ENCODE data around the gene PPP4R2.

PPP4R2 gene

DNA sequence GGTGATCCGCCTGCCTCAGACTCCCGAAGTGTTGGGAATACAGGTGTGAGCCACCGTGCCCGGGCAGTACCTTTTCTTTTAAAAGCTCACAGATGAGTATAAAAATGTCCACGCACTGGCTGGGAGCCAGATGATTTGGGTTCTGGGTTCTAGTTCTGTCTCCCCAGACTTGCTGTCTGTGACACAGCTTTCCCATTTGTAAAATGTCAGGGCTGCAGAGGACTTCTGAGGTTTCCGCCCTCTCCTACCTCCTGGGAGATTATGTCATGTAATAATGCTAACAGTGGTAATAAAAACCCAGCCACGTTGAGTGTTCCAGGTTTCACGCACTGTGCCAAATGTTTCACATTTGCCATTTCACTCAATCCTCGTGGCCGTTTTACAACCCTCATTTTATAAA lies 1.3 kb upstream of the PPP4R2 start:
- H2AFZ ChIP-seq (ENCODE audit: low read depth, low read length), result no peak overlapping the region
- no peaks in the 10 kb centered on the region for H3K27me3 ChIP-seq (ENCODE audit: control insufficient read depth in 1 of 2, insufficient read depth in 1 of 2, low read length in 2 of 2)
- WGBS, result 91% methylated on average over 9 of the region's 10 CpGs
- no peak overlapping the region for H2BK12ac ChIP-seq (ENCODE audit: low read length in 2 of 2)
- H4K8ac ChIP-seq (ENCODE audit: low read length), result no peak overlapping the region
- no peak overlapping the region for H3K27ac ChIP-seq (ENCODE audit: low read length, poor library complexity, severe bottlenecking)
- H3K79me1 ChIP-seq (replicated peaks; ENCODE audit: low read length, poor library complexity, severe bottlenecking), result no peaks in the 10 kb centered on the region
- H3K4me1 ChIP-seq (ENCODE audit: control insufficient read depth, insufficient read depth, low read depth, low read length), result peaks cover 6% of the 10 kb centered on the region
- H3K4me3 ChIP-seq (ENCODE audit: insufficient read depth in 1 of 2, low read depth in 1 of 2, low read length in 2 of 2), result no peak overlapping the region
- H3K9ac ChIP-seq (ENCODE audit: low read length), result no peak overlapping the region
- no peak overlapping the region for H2BK5ac ChIP-seq (ENCODE audit: low read depth, low read length, poor library complexity, severe bottlenecking)
- H3K4me2 ChIP-seq (ENCODE audit: low read length, poor library complexity, severe bottlenecking), result no peak overlapping the region
- H3K9me3 ChIP-seq (ENCODE audit: control insufficient read depth, low read length), result no peaks in the 10 kb centered on the region
- no peak overlapping the region for H2AK5ac ChIP-seq (ENCODE audit: low read length, severe bottlenecking)
- no peak overlapping the region for H3K14ac ChIP-seq (ENCODE audit: low read length in 2 of 2)
- no peak overlapping the region for H3K23ac ChIP-seq (ENCODE audit: low read length in 2 of 2)
- no peak overlapping the region for H2BK120ac ChIP-seq (ENCODE audit: low read depth, low read length)
- H3K18ac ChIP-seq (ENCODE audit: low read depth in 1 of 2, low read length in 2 of 2), result no peak overlapping the region
- H4K91ac ChIP-seq (ENCODE audit: low read length), result no peak overlapping the region
- DNase-seq, result no peak
- no peak overlapping the region for H3K4ac ChIP-seq (ENCODE audit: low read depth in 1 of 2, low read length in 2 of 2)
- H2BK15ac ChIP-seq (ENCODE audit: low read depth, poor library complexity, severe bottlenecking), result no peak overlapping the region
- H3K36me3 ChIP-seq (ENCODE audit: control insufficient read depth in 1 of 2, insufficient read depth in 2 of 2, low read depth in 1 of 2, low read length in 2 of 2), result peaks cover 0 to 20% of the 10 kb centered on the region in 2 experiments

DNA sequence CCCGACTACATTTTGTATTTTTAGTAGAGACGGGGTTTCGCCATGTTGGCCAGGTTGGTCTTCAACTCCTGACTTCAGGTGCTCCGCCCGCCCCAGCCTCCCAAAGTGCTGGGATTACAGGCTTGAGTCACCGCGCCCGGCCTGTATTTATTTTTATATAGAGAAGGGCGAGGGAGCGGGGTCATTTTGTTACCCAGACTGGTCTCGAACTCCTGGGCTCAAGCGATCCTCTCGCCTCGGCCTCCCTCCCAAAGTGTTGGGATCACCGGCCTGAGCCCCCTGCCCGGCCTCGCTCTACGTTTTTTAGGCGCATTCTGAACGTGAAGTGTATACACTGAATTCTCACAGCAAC lies 514 bp upstream of the PPP4R2 start:
- Histone ChIP-seq H3K18ac (ENCODE audit: low read depth in 1 of 2, low read length in 2 of 2) (peak overlapping the region; percentile 56 to 81), H2BK120ac (ENCODE audit: low read depth, low read length) (peak overlapping the region; percentile 42), H3K4me1 (ENCODE audit: control insufficient read depth, insufficient read depth, low read depth, low read length) (peaks cover 6% of the 10 kb centered on the region), H3K4ac (ENCODE audit: low read depth in 1 of 2, low read length in 2 of 2) (peak overlapping the region; percentile 72 to 87), H2BK12ac (ENCODE audit: low read length in 2 of 2) (no peak overlapping the region), H3K23ac (ENCODE audit: low read length in 2 of 2) (no peak overlapping the region), H3K27me3 (ENCODE audit: control insufficient read depth in 1 of 2, insufficient read depth in 1 of 2, low read length in 2 of 2) (no peaks in the 10 kb centered on the region), H4K8ac (ENCODE audit: low read length) (peak overlapping the region; percentile 100), H4K91ac (ENCODE audit: low read length) (peak overlapping the region; percentile 48), H3K9me3 (ENCODE audit: control insufficient read depth, low read length) (no peaks in the 10 kb centered on the region), H2AFZ (ENCODE audit: low read depth, low read length) (peak overlapping the region; percentile 66), H2AK5ac (ENCODE audit: low read length, severe bottlenecking) (no peak overlapping the region), H2BK5ac (ENCODE audit: low read depth, low read length, poor library complexity, severe bottlenecking) (no peak overlapping the region), H3K36me3 (ENCODE audit: control insufficient read depth in 1 of 2, insufficient read depth in 2 of 2, low read depth in 1 of 2, low read length in 2 of 2) (peaks cover under 1 to 27% of the 10 kb centered on the region in 2 experiments), H2BK15ac (ENCODE audit: low read depth, poor library complexity, severe bottlenecking) (no peak overlapping the region), H3K79me1 (replicated peaks; ENCODE audit: low read length, poor library complexity, severe bottlenecking) (no peaks in the 10 kb centered on the region), H3K4me2 (ENCODE audit: low read length, poor library complexity, severe bottlenecking) (peak overlapping the region; percentile 63), H3K14ac (ENCODE audit: low read length in 2 of 2) (peak overlapping the region in 1 of 2 experiments; percentile 19), H3K9ac (ENCODE audit: low read length) (peak overlapping the region; percentile 97), H3K27ac (ENCODE audit: low read length, poor library complexity, severe bottlenecking) (peak overlapping the region; percentile 84), H3K4me3 (ENCODE audit: insufficient read depth in 1 of 2, low read depth in 1 of 2, low read length in 2 of 2) (peak overlapping the region; percentile 80 to 88)
- no peak for DNase-seq
- WGBS, result 90% methylated on average over 19 of the region's 20 CpGs

DNA sequence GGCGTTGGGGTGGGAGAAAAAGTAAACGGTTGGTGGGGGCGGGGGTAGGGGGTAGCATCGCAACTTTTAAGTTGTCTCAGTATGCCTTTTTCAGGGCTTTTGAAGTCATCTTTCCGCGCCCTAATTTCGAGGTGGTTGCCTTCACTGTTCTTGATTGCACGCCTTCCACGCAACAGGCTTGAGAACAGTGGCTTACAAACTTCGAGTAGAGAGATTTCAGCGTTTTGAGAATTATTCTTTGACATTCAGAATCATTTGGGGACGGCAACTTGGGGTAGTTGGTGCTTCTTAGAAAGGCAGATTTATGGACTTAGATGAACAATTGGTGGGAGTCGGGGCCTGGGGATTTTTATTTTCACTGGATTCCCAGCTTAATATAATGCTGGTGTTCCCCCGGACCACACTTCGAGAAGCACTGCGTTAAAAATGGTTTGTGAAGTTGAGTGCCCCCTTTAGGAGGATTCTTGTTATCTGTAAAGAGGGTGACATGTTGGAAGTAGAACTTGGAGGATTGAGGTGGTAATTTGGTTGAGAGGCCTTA lies 880 bp downstream of the PPP4R2 start:
- H2AFZ ChIP-seq (ENCODE audit: low read depth, low read length), result no peak overlapping the region

DNA sequence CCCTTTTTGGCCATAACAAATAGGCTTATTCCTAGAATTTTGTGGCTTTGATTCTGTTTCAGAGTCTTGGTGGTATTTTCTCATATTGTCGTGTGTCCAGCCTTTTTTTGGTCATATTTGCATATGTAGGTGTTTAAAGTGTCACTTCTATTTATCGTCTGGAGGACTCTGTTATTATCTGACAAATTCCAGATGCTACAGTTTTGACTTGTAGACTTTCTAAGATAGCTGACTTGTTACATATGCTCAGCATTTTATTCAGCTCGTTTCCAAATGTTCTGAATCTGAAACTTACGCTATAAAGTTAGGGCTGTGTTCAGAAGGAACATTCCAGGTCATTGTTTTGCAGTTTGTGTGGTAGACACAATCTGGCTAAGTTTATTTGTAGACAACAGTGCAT lies 1.9 kb downstream of the PPP4R2 start:
- Histone ChIP-seq H2BK12ac (ENCODE audit: low read length in 2 of 2) (no peak overlapping the region), H3K9me3 (ENCODE audit: control insufficient read depth, low read length) (no peaks in the 10 kb centered on the region), H2BK120ac (ENCODE audit: low read depth, low read length) (no peak overlapping the region), H2AFZ (ENCODE audit: low read depth, low read length) (no peak overlapping the region), H3K14ac (ENCODE audit: low read length in 2 of 2) (no peak overlapping the region), H3K27ac (ENCODE audit: low read length, poor library complexity, severe bottlenecking) (no peak overlapping the region), H4K8ac (ENCODE audit: low read length) (no peak overlapping the region), H3K9ac (ENCODE audit: low read length) (peak overlapping the region; percentile 97), H3K4me3 (ENCODE audit: insufficient read depth in 1 of 2, low read depth in 1 of 2, low read length in 2 of 2) (peak overlapping the region in 1 of 2 experiments; percentile 88), H3K36me3 (ENCODE audit: control insufficient read depth in 1 of 2, insufficient read depth in 2 of 2, low read depth in 1 of 2, low read length in 2 of 2) (peaks cover 11 to 44% of the 10 kb centered on the region in 2 experiments), H3K23ac (ENCODE audit: low read length in 2 of 2) (no peak overlapping the region), H4K91ac (ENCODE audit: low read length) (no peak overlapping the region), H2BK15ac (ENCODE audit: low read depth, poor library complexity, severe bottlenecking) (no peak overlapping the region), H3K4ac (ENCODE audit: low read depth in 1 of 2, low read length in 2 of 2) (no peak overlapping the region), H2BK5ac (ENCODE audit: low read depth, low read length, poor library complexity, severe bottlenecking) (no peak overlapping the region), H3K4me1 (ENCODE audit: control insufficient read depth, insufficient read depth, low read depth, low read length) (peaks cover 9% of the 10 kb centered on the region), H3K18ac (ENCODE audit: low read depth in 1 of 2, low read length in 2 of 2) (no peak overlapping the region), H3K4me2 (ENCODE audit: low read length, poor library complexity, severe bottlenecking) (peak overlapping the region; percentile 88), H3K27me3 (ENCODE audit: control insufficient read depth in 1 of 2, insufficient read depth in 1 of 2, low read length in 2 of 2) (no peaks in the 10 kb centered on the region), H3K79me1 (replicated peaks; ENCODE audit: low read length, poor library complexity, severe bottlenecking) (no peaks in the 10 kb centered on the region), H2AK5ac (ENCODE audit: low read length, severe bottlenecking) (no peak overlapping the region)
- no peak for DNase-seq
- WGBS, result 32% methylated on average over 4 of the region's 4 CpGs

More for the DNA sequence above, 880 bp downstream of the PPP4R2 start:
- no peak overlapping the region for H2BK12ac ChIP-seq (ENCODE audit: low read length in 2 of 2)
- H2BK5ac ChIP-seq (ENCODE audit: low read depth, low read length, poor library complexity, severe bottlenecking), result peak overlapping the region; percentile 77
- H2BK120ac ChIP-seq (ENCODE audit: low read depth, low read length), result peak overlapping the region; percentile 74
- no peaks in the 10 kb centered on the region for H3K79me1 ChIP-seq (replicated peaks; ENCODE audit: low read length, poor library complexity, severe bottlenecking)
- H3K18ac ChIP-seq (ENCODE audit: low read depth in 1 of 2, low read length in 2 of 2), result peak overlapping the region; percentile 66 to 96
- H3K27ac ChIP-seq (ENCODE audit: low read length, poor library complexity, severe bottlenecking), result peak overlapping the region; percentile 93
- H3K9ac ChIP-seq (ENCODE audit: low read length), result peak overlapping the region; percentile 97
- no peak overlapping the region for H4K91ac ChIP-seq (ENCODE audit: low read length)
- peaks cover 7 to 37% of the 10 kb centered on the region in 2 experiments for H3K36me3 ChIP-seq (ENCODE audit: control insufficient read depth in 1 of 2, insufficient read depth in 2 of 2, low read depth in 1 of 2, low read length in 2 of 2)
- peak overlapping the region; percentile 46 for H3K4me2 ChIP-seq (ENCODE audit: low read length, poor library complexity, severe bottlenecking)
- no peaks in the 10 kb centered on the region for H3K27me3 ChIP-seq (ENCODE audit: control insufficient read depth in 1 of 2, insufficient read depth in 1 of 2, low read length in 2 of 2)
- peak overlapping the region; percentile 17 for H4K8ac ChIP-seq (ENCODE audit: low read length)
- peak; percentile 86 for DNase-seq
- H3K4me1 ChIP-seq (ENCODE audit: control insufficient read depth, insufficient read depth, low read depth, low read length), result peaks cover 7% of the 10 kb centered on the region
- H3K14ac ChIP-seq (ENCODE audit: low read length in 2 of 2), result peak overlapping the region in 1 of 2 experiments; percentile 38
- no peaks in the 10 kb centered on the region for H3K9me3 ChIP-seq (ENCODE audit: control insufficient read depth, low read length)
- no peak overlapping the region for H2AK5ac ChIP-seq (ENCODE audit: low read length, severe bottlenecking)
- peak overlapping the region in 1 of 2 experiments; percentile 53 for H3K4ac ChIP-seq (ENCODE audit: low read depth in 1 of 2, low read length in 2 of 2)
- H3K23ac ChIP-seq (ENCODE audit: low read length in 2 of 2), result no peak overlapping the region
- 0% methylated on average over 16 of the region's 16 CpGs for whole genome bisulfite sequencing
- no peak overlapping the region for H2BK15ac ChIP-seq (ENCODE audit: low read depth, poor library complexity, severe bottlenecking)
- H3K4me3 ChIP-seq (ENCODE audit: insufficient read depth in 1 of 2, low read depth in 1 of 2, low read length in 2 of 2), result peak overlapping the region; percentile 80 to 88

All from mesenchymal stem cell (in vitro differentiated cells and primary cell).